GM19240 (cell line): ENCODE data around the gene C17orf113.

Source experiments
- DNase-seq: peaks from one replicate; pipeline ENCODE4 v3.0.0; 2011; ENCODE audit warnings: low spot score; ENCODE audit not compliant: insufficient read length

Gene C17orf113

DNA sequence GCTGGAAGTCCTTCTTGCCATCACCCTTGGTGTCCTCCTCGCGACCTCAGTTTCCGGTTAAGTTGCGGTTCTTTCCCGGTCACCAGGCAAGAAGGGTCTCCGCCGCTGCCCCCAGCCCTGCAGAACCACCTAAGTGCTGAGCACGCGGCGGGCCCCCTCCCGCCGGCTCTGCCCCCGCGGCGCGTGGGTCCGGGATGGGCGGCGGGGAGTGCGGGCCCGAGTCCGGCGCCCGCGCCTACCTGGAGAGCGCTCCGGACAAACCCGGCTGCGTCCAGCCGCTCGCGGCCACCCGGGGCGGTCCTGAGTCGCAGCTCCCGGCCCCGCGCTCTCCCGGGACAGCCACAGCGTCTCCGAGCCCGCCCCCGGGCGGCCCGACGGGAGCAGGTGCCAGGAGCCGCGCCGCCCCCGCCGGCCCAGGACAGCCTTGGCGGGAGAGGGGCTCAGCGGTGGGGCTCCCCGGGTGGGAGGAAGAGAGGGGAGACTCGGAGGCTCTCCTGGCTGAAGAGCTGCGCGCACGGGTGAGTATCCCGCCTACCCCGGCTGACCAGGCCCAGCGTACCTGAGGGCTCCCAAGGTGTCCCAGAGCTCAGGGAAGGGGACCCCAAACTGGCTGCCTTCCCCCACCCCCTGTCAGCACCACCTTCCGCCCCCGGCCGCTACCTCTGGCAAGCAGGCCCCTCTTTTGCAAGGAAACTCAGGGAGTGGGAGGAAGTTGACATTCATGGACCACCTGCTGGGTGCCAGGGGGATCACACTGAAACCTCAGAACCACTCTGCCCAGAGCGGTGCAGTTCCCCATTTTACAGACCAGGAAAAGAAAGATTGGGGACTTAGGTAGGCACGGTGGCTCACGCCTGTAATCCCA lies 22.2 kb upstream of the C17orf113 start:
- no peak for DNase-seq

DNA sequence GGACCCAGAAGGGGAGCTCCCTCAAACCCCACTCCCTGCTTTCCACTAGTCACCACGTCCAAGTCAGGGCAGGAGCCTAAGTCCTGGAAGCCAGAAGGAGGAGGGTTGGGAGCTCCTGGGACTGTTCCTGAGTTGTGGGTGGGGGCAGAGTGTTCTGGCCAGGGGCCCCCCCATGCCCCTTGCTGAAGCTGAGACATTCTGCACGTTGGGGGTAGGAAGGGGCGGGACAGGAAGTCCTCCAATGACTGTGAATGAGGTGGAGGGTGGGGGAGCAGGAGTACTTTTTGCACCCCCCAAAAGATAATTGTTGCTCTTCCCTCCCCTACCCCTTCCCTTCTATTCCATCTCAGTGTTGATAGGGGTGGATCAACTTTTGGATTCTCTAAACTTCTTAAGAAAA lies 21.4 kb upstream of the C17orf113 start:
- no peak for DNase-seq

DNA sequence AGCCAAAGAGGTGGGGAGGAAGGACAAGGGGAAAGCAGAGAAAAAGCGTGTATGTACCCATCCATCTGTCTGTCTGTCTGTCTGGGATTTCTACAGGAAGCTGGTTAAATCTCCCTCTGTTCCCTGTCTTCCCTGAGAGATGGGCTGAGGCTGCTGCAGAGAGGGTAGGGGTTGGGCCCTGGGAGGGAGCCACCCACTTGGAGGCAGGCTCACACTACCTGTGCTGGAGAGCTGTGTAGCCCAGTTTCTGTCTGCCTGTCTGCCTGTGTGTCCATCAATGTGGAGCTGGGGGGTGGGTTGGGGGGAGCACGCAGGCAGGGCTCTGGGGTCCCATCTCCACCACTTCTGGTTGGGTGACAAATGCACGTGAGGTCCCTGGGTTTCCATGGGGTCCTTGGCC lies 18.6 kb upstream of the C17orf113 start:
- no peak for DNase-seq

DNA sequence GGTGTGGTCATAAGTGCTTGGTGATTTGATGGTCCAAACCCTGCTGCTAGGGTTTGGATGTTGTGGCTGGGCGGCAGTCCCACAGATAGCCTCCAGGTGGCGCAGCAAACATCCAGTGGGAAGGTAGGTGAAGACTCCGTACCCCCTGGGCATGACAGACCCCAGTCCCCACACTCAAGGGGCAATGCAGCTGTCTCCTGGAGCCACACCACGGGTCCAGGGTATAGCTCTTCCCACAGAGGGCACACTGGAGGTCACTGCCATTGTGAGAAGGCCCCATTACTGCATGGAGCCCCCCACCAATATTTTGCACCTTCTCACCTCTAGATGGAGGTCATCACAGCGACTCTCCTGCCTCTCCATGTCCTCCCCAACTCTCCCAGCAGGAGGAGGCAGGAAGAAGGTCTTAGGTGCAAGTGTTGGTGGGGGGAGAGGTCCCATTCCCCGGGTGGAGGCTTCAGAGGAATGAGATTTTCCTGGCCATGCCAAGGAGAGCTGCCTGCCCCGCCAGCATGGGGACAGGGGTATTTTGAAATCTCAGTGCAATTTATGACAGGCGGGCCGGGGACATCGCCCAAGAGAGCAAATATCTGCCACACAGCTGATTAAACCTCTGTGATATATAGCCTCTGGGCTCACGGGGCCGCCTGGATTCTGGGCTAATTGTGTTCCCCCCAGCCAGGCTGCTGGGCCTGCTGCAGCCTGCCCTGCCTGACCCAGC lies 17.1 kb upstream of the C17orf113 start:
- DNase-seq = no peak

DNA sequence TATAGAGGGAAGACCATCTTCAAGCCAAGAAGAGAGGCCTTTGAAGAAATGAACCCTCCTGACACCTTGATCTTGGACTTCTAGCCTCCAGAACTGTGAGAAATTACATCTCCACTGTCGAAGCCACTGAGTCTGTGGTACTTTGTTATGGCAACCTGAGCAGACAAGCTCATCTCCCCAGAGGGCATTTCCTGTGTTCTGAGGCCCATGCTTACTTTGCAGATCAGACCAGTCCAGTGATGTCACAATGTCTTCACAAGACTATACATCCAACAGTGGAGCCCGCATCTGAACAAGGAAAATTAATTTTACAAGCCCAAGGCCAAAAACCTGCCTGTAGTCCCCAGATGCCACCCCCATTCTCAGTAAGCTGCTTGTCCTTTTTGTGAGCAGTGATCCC lies 14.8 kb upstream of the C17orf113 start:
- DNase-seq = no peak

DNA sequence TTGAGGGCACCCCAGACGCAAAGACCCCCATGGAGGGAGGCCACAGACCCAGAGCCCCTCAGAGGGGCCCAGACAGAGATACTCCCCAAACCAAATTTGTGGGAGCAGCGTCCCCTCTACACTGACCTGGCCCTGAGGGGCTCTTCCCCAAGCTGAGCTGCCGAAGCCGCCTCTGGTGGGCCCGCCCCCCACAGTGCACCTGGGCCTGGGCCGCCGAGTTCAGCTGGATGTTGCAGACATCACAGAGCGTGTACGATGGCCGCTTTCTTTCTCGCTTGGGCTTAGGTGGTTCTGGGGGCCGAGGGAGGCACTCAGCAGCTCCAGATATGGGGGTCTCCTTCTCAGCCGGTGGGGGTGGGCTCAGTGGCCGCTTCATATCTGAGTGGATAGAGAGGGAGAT lies 12.3 kb upstream of the C17orf113 start:
- DNase-seq = no peak

DNA sequence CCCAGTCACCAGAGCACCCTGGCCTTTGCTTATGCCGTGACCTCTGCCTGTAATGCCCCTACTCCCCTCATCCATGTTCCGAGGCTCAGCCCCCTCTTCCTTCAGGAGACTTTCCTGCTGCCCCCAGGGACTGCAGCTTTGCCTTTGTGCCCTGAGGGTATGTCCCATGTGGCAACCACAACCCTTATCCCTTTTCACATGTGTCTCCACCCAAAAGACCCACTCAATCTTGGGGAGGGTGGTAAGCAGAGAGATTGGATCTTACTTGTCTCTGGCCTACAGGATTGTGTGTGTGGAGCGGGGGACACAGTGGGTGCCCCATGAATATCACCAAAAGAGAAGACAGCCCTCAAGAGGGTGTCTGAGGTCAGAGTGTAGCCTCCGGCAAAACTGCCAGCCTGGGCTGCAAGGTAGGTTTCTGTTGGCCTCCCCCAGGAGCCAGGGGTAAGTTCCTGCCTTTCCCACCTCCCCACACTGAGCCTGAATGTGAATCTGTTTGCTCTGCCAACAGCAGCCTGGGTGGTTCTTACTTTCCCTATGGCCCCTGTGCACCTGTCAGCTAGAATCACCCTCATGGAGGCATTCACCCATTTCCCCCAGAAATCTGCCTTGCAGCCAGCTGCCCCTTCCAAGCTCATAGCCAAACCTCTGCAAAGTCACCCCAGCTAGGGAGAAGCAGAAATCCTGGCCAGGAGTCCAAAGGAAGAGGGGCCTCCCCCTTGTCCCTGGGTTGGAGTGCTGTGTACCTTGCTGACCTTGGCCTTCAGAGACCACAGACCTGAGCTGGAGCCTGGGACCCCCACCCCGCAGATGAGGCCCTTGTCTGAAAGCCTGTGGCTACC lies 11.5 kb upstream of the C17orf113 start:
- DNase-seq = no peak

DNA sequence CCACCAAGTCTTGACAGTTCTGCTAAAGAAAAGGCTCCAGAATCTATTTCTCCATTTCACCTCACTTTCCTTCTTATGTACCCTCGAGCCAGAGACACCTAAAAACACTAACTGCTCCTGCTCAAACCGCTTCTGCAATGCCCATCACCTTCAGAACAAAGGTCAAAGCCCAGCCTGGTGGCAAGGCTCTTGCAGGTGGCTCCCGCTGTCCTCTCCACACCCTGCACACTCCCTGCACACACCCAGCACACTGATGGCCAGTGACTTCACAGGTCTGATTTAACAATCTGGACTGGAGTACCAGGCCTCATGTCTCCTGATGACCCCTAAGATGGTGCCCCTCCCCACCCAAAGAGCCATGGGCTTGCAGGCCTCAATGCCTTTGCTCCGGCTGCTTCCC lies 9.8 kb upstream of the C17orf113 start:
- DNase-seq = no peak

DNA sequence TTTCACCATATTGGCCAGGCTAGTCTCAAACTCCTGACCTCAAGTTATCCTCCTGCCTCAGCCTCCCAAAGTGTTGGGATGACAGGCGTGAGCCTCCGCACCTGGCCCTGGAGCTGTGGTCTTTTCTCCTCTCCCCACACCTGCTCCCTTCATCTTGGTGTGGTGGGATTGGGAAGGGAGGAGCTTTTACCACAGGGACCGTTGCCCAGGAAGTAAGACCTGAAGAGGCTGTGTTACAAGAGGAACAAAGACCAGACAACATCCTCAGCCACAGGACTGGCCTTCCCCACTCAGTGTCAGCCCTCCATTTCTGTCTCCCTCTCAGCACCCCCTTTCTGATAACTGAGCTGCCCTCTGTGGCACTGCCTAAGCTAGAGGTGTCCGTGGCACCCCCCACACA lies 9.4 kb upstream of the C17orf113 start:
- no peak for DNase-seq

DNA sequence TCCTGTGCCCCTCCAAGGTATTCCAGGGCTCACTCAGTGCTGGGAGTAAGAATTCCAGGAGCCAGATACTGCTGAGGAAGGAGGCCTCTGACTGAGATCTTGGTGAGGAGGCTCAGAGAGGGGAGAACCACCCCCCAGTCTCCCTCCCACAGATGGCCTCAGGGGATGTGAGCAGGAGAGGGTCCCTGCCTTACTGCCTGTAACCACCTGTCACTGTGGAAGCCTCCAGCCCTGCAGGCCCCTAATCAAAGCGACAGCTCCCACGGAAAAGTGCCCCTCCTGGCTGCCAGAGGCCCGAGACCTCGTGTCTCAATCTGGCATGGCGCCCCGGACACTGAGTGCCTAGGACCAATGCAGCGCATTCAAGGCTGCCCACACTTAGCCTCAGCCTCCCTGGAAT lies 7.7 kb upstream of the C17orf113 start:
- no peak for DNase-seq

DNA sequence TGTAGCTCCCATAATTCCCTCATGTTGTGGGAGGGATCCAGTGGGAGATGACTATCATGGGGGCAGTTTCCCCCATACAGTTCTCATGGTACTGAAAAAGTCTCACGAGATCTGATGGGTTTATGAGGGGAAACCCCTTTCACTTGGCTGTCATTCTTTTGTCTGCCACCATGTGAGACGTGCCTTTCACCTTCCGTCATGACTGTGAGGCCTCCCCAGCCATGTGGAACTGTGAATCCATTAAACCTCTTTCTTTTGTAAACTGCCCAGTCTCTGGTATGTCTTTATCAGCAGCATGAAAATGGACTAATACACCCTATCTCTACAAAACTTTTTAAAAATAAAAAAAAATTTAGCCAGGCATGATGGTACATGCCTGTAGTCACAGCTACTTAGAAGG lies 6.2 kb upstream of the C17orf113 start:
- DNase-seq = no peak

DNA sequence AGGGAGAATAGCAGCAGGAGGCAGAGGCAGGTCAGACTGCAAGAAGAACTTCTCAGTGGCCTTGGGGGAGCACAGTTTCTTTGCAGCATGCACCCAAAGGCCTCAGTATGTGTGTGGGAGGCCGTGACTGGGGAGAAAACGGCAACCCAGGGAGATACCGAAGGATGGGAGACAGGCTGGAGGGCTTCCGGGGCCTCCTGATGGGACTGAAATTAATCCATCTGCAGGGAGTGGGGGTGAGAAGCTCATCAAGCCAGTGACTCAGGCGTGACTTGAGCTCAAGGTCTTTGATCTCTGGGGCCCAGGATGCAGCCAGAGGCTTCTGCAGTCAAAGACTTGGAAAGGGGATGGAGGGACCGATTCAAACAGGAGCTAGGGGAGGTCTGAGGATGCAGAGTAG lies 5.1 kb upstream of the C17orf113 start:
- no peak for DNase-seq

DNA sequence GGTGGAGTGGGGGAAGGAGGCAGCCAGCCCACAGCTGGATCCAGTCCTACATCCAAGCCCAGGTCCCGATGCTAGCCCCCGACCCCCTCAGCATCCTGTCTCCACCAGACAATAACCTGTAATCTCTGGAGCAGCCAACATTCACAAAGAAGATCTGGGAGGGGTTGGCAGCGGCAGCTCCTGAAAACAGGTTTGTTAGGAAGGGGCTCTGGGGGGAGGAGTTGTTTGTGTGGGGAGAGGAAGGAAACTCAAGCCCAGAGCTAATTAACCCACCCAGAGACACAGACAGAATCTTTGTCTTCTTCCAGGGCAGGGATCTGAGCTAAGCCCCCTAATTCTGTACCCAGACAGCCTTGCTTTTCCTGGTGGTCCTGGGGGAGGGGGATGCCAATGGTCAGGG lies 4.6 kb upstream of the C17orf113 start:
- DNase-seq = no peak

DNA sequence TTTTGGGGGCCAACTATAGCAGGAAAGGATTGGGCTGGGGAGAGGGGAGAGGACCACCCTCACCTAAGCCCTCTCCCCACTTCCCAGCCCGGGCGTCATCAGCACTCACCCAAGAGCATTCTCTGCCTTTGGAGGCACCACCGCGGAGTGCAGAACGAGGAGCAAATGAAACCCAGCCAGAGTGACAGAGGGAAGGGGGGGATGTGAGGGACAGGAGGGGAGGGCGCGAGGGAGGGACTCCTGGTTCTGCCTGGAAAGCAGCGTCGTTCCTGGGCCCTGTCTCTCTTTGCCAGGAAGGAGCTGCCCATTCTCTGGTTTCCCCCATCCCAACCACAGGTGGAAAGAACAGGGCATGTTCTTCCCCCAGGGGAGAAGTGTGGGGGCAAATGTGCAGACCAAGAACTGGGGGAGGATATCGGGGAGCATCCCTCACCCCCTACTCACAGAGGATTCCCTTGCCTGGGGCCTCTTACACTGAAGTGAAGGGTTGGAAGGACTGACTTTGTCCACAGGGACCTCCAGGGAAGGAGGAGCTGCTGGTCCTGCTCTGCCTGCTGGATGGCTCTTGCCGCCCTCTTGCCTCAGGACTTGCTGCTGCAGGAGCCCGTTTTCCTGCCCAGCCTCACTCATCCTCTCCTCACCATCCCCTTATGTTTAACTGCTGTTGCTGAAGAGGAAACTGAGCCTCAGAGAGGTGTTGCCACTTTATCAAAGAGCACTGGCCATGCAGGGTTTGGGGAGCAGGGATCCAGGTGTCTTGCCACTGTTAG lies 3.5 kb upstream of the C17orf113 start:
- DNase-seq = no peak

DNA sequence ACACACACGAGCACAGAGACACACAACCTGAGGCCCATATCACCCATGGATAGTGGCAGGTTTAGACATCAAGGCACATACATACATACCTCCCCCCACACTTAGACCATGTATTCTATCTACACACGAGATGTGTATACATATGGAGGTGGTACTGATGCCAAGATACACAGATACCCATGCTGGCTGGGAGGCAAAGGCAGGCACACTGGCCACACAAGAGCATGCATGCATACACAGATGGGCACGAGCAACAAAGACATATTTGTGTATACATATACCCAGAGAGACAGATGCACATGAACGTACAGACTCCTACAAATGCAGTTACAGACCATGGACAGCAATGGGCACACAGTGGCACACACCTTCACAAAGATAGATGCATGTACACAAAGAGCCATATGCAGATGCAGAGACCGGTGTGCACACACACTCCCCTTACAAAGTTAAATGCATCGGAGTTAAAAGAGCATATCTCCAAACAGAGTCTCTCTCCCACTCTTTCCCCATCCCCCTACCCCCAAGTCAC lies 2.0 kb upstream of the C17orf113 start:
- no peak for DNase-seq

DNA sequence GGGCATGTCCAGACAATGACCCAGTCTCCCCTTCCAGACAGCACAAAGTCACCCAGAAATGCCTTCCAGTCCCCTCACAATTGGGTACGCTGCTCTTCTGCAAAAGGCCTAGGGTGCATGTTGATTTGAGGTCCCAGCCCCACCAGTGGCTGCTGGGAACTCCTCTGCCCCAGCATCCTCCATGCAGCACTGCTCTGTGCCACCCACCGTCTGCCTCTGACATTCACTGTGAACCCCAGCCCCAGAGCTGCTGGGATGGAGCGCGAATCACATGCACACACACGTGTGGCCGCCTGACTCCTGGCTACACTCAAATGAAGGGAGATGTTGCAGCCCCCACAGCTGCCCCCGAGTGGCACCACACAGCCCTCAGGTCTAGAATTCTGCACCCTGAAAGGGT lies 1.2 kb upstream of the C17orf113 start:
- DNase-seq = no peak

DNA sequence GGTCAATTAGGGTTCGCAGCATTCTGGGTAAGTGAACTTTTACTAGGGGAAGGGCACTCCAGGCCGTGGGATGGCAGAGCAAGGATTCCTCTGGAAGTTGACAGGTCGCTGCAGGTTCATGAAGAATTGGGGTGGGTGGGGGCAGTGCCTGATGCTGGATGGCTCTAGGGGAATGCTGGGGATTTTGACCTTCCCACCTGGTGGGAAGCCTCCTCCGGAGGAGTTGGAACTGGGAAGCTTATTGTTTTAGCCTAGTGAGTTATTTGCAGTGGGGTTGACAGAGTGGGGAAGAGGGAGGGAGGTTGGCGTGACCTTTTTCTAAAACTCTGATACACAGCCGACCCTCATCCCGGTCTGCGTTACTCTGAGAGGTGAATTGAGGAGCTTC lies 606 bp upstream of the C17orf113 start:
- no peak for DNase-seq

DNA sequence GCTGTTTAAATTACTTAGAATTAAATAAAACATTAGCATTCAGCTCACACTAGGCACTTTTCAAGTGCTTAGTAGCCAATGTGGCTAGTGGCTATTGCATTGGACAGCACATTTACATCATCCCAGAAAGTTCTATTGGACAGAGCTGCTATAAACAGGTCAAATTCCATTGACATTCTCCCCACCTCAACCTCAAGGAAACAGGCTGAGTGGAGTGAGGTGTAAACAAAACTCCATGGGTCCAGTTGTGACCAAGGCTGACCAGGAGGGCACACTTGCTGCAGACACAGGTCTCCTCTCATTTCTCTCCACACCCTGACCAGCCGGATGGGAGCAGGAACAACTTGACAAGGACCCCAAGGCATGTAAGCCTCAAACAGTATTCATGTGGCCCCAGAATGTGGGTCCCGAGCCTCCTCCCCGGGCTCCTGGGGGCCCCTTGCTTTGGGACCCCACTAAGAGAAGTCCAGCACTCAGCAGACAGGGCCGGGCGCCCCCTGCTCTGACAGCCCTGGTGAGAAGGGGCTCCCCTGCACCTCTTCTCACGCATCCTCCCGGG lies 488 bp downstream of the C17orf113 start:
- no peak for DNase-seq

DNA sequence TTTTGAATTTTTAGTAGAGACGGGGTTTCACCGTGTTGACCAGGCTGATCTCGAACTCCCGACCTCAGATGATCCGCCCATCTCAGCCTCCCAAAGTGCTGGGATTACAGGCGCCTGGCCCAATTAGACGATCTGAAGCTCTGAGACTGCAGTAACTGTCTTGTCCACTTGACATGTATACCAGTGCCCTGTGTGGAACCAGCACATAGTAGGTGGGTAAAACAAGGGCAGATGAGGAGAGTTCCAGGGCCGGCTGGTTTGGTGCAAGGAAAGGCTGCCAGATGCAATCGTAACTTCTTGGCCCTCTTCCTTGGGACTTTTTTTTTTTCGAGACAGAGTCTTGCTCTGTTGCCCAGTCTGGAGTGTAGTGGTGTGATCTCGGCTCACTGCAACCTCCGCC lies 3.1 kb downstream of the C17orf113 start:
- no peak for DNase-seq

DNA sequence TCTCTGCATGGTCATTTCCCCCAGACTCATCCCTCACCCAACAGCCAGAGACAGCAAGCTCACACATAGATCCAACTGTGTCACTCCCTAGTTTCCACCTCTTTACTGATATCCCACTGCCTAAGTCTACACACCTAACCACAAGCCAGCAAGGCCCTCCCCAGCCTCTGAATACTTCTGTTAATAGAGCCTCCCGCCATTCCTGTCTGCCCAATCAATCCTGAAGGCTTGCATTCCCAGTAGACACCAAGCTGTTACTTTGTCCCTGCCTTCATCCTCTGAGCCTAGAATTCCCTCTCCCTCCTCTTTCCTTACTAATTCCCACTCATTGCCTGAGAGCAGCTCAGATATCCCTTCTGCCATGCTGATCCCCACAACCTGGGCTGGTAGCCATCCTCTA lies 4.7 kb downstream of the C17orf113 start:
- DNase-seq = no peak
